GM12872 (cell line): ENCODE results near the gene XPO5.

Experiments used
- CTCF ChIP-seq: IDR thresholded peaks from 3 replicates; pipeline ENCODE4 v1.5.1; 2011; ENCODE audit warnings: low read depth, mild to moderate bottlenecking, low read length, moderate library complexity; ENCODE audit not compliant: insufficient read depth

Gene XPO5

GRCh38 chr6:43621078-43621835 is 45.4 kb upstream of the XPO5 start:
- TF ChIP-seq CTCF = no peak

- no peak for TF ChIP-seq CTCF
Observed at GRCh38 chr6:43616725-43617472, 41.1 kb upstream of the XPO5 start.

- TF ChIP-seq CTCF = no peak
Observed at GRCh38 chr6:43614396-43614730, 38.5 kb upstream of the XPO5 start.

- TF ChIP-seq CTCF = no peak
Observed at GRCh38 chr6:43613721-43614395, 38.0 kb upstream of the XPO5 start.

- TF ChIP-seq CTCF = no peak
Observed at GRCh38 chr6:43610431-43610830, 34.6 kb upstream of the XPO5 start.

- TF ChIP-seq CTCF = no peak
Observed at GRCh38 chr6:43609402-43609801, 33.6 kb upstream of the XPO5 start.

GRCh38 chr6:43608807-43609206 is 33.0 kb upstream of the XPO5 start:
- TF ChIP-seq CTCF = no peak
